Panc1 (cell line): Measurements from ENCODE around the gene UMOD. TPM values are rescaled to one million over a fixed set of nuclear protein-coding genes. Genes with fewer than 3 reads are reported as not detected.

Experiments
- ATAC-seq: fragments of 200-7000 bp; cut with Tn5 transposase; 2 replicates; pipeline ENCODE4 v1.9.1; 2020; ENCODE audit warnings: mild to moderate bottlenecking, moderate library complexity
- BruUV-seq: library from RNA; stranded (reverse); fragments of 400-500 nt; replicated peaks from 2 replicates; lab custom pipeline; 2021; lab: Mats Ljungman, UMichigan
- CTCF ChIA-PET: fragments of 300-600 bp; sonication (Branson Sonifier 250); formaldehyde crosslinking; loops from one replicate; lab custom pipeline; 2022; ENCODE audit warnings: antibody characterized with exemption; lab: Charles Lee
- POLR2A ChIA-PET: fragments of 300-600 bp; sonication (Branson Sonifier 250); formaldehyde crosslinking; loops from one replicate; lab custom pipeline; 2022; ENCODE audit warnings: antibody characterized with exemption; lab: Charles Lee
- DNase-seq: peaks from one replicate; pipeline ENCODE4 v3.0.0-alpha.2; 2010; ENCODE audit warnings: low read depth, low spot score
- H3K27ac ChIP-seq: 2 replicates; pipeline ENCODE4 v1.5.1; 2011; ENCODE audit warnings: mild to moderate bottlenecking, low read length, inconsistent platforms
- H3K27me3 ChIP-seq: fragments of 200-500 bp; sonication (Bioruptor generic); 2 replicates; pipeline ENCODE4 v1.6.0; 2014; ENCODE audit warnings: low read length, inconsistent platforms; ENCODE audit not compliant: control insufficient read depth, insufficient read depth
- H3K36me3 ChIP-seq: fragments of 200-500 bp; sonication (Bioruptor generic); 2 replicates; pipeline ENCODE4 v1.5.1; 2014; ENCODE audit warnings: inconsistent platforms, mild to moderate bottlenecking, low read length, moderate library complexity; ENCODE audit not compliant: control insufficient read depth, insufficient read depth
- H3K4me1 ChIP-seq: 2 replicates; pipeline ENCODE4 v1.5.1; 2011; ENCODE audit warnings: inconsistent platforms, mild to moderate bottlenecking, low read length, moderate library complexity; ENCODE audit not compliant: control insufficient read depth, insufficient read depth
- H3K4me3 ChIP-seq, 2 experiments: 2 replicates each; pipeline ENCODE4 v1.5.1; 2011 to 2012; ENCODE audit warnings: low read depth in 2 of 2, low read length in 2 of 2, mild to moderate bottlenecking in 2 of 2, inconsistent platforms in 1 of 2, moderate library complexity in 1 of 2
- H3K9me3 ChIP-seq: fragments of 200-500 bp; sonication (Bioruptor generic); 2 replicates; pipeline ENCODE4 v1.5.1; 2014; ENCODE audit warnings: low read depth, mild to moderate bottlenecking, inconsistent platforms, low read length, moderate library complexity; ENCODE audit not compliant: control insufficient read depth, insufficient read depth
- CTCF ChIP-seq: fragments of 450-650 bp; IDR thresholded peaks from 2 replicates; pipeline ENCODE4 v1.5.1; 2017; ENCODE audit warnings: mild to moderate bottlenecking
- POLR2AphosphoS5 ChIP-seq: IDR thresholded peaks from 2 replicates; pipeline ENCODE4 v1.6.1; 2012; ENCODE audit warnings: mild to moderate bottlenecking, low read depth, low read length, moderate library complexity
- REST ChIP-seq, 2 experiments: IDR thresholded peaks; 2 replicates each; pipeline ENCODE4 v1.6.1; 2011 to 2012; ENCODE audit warnings: low read depth in 2 of 2, control low read depth in 1 of 2, low read length in 1 of 2, mild to moderate bottlenecking in 1 of 2, moderate library complexity in 1 of 2; ENCODE audit not compliant: insufficient read depth in 1 of 2
- SIN3A ChIP-seq: IDR thresholded peaks from 2 replicates; pipeline ENCODE4 v1.6.1; 2012; ENCODE audit warnings: low read depth, mild to moderate bottlenecking, low read length, moderate library complexity, borderline replicate concordance; ENCODE audit not compliant: insufficient read depth
- TCF7L2 ChIP-seq: IDR thresholded peaks from 2 replicates; pipeline ENCODE4 v1.6.1; 2011; ENCODE audit warnings: mild to moderate bottlenecking, low read depth, low read length, inconsistent platforms
- in situ Hi-C: cut with HindIII; loops from 2 replicates; pipeline ENCODE4 v1.10.0; 2016; ENCODE audit warnings: low sequenced_read_pairs, low pct_unique_long_range_greater_than_20kb
- intact Hi-C: fragments of 100-400 bp; cut with micrococcal nuclease; formaldehyde crosslinking; loops from one replicate; pipeline ENCODE4 v1.10.0; 2022; ENCODE audit not compliant: unreplicated experiment
- total RNA-seq: library from RNA; stranded (reverse); gene quantifications from one replicate; pipeline ENCODE4 v1.2.1, GENCODE V29; 2021; ENCODE audit not compliant: unreplicated experiment

The UMOD gene
- total RNA-seq, 1 experiment from 2014 or later = not detected

- Histone ChIP-seq H3K27me3 (peaks cover 4% of the 10 kb centered on the region; the same call in 1 of the 2 replicates), H3K36me3 (no peaks in the 10 kb centered on the region), H3K27ac (no peak overlapping the region), H3K9me3 (no peaks in the 10 kb centered on the region), H3K4me3 (no peak overlapping the region), H3K4me1 (no peaks in the 10 kb centered on the region)
- ChIA-PET POLR2A (no interaction called here), CTCF (no interaction called here)
- no peak for TF ChIP-seq POLR2AphosphoS5
- TF ChIP-seq SIN3A = no peak
- TF ChIP-seq CTCF = no peak
- TF ChIP-seq REST (IDR thresholded peaks at IDR 0.05; ENCODE audit: insufficient read depth in 1 of 2, low read depth in 2 of 2, low read length in 1 of 2) = no peak
- no peak for TF ChIP-seq TCF7L2
- BruUV-seq = no TSS peak
- no peak for ATAC-seq
- no peak for DNase-seq
- in situ Hi-C loops (no loop called here), intact Hi-C loops (no loop called here)
Measured at GRCh38 chr16:20347666-20348364, 4.7 kb downstream of the UMOD start.

GRCh38 chr16:20344611-20345010 lies 7.9 kb downstream of the UMOD start:
- Histone ChIP-seq H3K36me3 (no peaks in the 10 kb centered on the region), H3K9me3 (no peaks in the 10 kb centered on the region), H3K27me3 (no peaks in the 10 kb centered on the region), H3K4me1 (no peaks in the 10 kb centered on the region), H3K27ac (no peak overlapping the region), H3K4me3 (no peak overlapping the region)
- intact Hi-C loops = no loop called here
- no peak for TF ChIP-seq REST (IDR thresholded peaks at IDR 0.05; ENCODE audit: insufficient read depth in 1 of 2, low read depth in 2 of 2, low read length in 1 of 2)
- ChIA-PET CTCF (no interaction called here), POLR2A (no interaction called here)
- in situ Hi-C loops = no loop called here
- no peak for ATAC-seq
- no TSS peak for BruUV-seq
- DNase-seq = no peak
